Measurements from ENCODE around the gene DDIT3.
A peak's percentile ranks its signal among the peaks of the same experiment; 100 is the strongest.

Gene DDIT3

DNA sequence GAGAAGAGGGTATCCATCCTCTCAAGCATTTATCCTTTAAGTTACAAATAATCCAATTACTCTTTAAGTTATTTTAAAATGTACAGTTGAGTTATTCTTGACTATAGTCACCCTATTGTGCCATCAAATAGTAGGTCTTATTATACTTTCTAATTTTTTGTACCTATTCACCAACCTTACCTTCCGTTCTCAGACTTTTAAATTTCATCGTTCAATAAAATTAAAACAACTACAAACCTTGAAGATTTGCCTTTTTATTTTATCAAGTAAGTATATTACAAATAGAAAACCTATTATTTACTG, 27.6 kb upstream of the DDIT3 start:
- Histone ChIP-seq H3K27me3 (ENCODE audit: control insufficient read depth in 5 of 5, insufficient read depth in 4 of 5, low read length in 5 of 5) (peaks cover 17 to 32% (median 28%) of the 10 kb centered on the region in 5 donors), H3K4me3 (ENCODE audit: low read depth in 1 of 5, low read length in 5 of 5) (no peak overlapping the region), H3K4me1 (ENCODE audit: control insufficient read depth in 5 of 5, insufficient read depth in 5 of 5, low read length in 5 of 5) (peaks cover 7 to 39% (median 32%) of the 10 kb centered on the region in 5 donors), H3K27ac (ENCODE audit: low read depth, low read length) (no peak overlapping the region), H3K9me3 (ENCODE audit: control insufficient read depth in 5 of 5, low read length in 5 of 5) (no peaks in the 10 kb centered on the region), H3K36me3 (ENCODE audit: control insufficient read depth in 5 of 5, insufficient read depth in 5 of 5, low read length in 5 of 5) (peaks cover 0 to 2% (median 0%) of the 10 kb centered on the region in 5 donors), H3K9ac (ENCODE audit: low read length in 5 of 5) (no peak overlapping the region)

GRCh38 chr12:57547288-57548012, 27.1 kb upstream of the DDIT3 start:
- no peaks in the 10 kb centered on the region for H3K9me3 ChIP-seq (ENCODE audit: control insufficient read depth in 5 of 5, low read length in 5 of 5)
- peaks cover 0 to 3% (median 2%) of the 10 kb centered on the region in 5 donors for H3K36me3 ChIP-seq (ENCODE audit: control insufficient read depth in 5 of 5, insufficient read depth in 5 of 5, low read length in 5 of 5)
- H3K27me3 ChIP-seq (ENCODE audit: control insufficient read depth in 5 of 5, insufficient read depth in 4 of 5, low read length in 5 of 5): peaks cover 17 to 29% (median 25%) of the 10 kb centered on the region in 5 donors
- peak overlapping the region in 4 of 5 donors; percentile 43 to 91 (median 90) for H3K9ac ChIP-seq (ENCODE audit: low read length in 5 of 5)
- peaks cover 7 to 39% (median 32%) of the 10 kb centered on the region in 5 donors for H3K4me1 ChIP-seq (ENCODE audit: control insufficient read depth in 5 of 5, insufficient read depth in 5 of 5, low read length in 5 of 5)
- peak overlapping the region; percentile 28 to 90 (median 86) for H3K4me3 ChIP-seq (ENCODE audit: low read depth in 1 of 5, low read length in 5 of 5)
- H3K27ac ChIP-seq (ENCODE audit: low read depth, low read length): peak overlapping the region; percentile 72

GRCh38 chr12:57546438-57547287, 26.3 kb upstream of the DDIT3 start, which contains the start of gene DCTN2:
Gene DCTN2 (minus strand): TSS chr12:57547192. CDS start chr12:57547063, 129 bp downstream.
- Histone ChIP-seq H3K36me3 (ENCODE audit: control insufficient read depth in 5 of 5, insufficient read depth in 5 of 5, low read length in 5 of 5) (peaks cover 0 to 7% (median 4%) of the 10 kb centered on the region in 5 donors), H3K4me3 (ENCODE audit: low read depth in 1 of 5, low read length in 5 of 5) (peak within 1 kb of the TSS; percentile 83 to 90 (median 87)), H3K27me3 (ENCODE audit: control insufficient read depth in 5 of 5, insufficient read depth in 4 of 5, low read length in 5 of 5) (peaks cover 17 to 26% (median 22%) of the 10 kb centered on the region in 5 donors), H3K9me3 (ENCODE audit: control insufficient read depth in 5 of 5, low read length in 5 of 5) (no peaks in the 10 kb centered on the region), H3K4me1 (ENCODE audit: control insufficient read depth in 5 of 5, insufficient read depth in 5 of 5, low read length in 5 of 5) (peaks cover 7 to 39% (median 32%) of the 10 kb centered on the region in 5 donors), H3K27ac (ENCODE audit: low read depth, low read length) (peak within 1 kb of the TSS; percentile 72), H3K9ac (ENCODE audit: low read length in 5 of 5) (peak within 1 kb of the TSS; percentile 84 to 96 (median 90))

DNA sequence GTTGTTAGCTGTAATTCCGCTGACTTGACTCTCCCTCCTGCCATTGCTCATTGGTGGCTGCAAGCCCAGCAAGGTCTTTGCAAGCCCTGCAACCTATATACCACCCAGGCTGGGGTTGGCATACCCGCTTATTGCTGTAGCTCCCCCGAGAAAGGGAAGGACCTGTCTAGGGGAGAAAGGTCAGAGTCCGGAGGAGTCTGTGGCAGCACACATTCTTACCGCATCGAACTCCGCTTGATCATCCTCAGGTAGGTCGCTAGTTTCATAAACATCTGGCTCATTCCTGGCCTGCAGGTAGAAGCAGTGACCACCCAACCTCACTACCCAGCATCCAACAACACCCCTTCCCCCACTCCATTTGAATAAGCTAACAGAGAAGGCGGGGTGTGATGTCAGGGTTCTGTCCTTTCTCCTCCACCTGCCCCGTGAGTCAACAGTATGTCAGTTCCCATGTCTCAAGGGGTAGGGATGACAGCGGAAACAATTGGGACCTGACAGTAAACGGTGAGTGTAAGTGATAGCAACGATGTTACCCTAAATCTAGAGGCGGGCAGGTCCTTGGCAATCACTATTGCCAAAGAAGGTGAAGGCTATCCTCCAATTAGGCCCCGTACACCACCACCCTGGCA, 25.6 kb upstream of the DDIT3 start:
- H3K4me1 ChIP-seq (ENCODE audit: control insufficient read depth in 5 of 5, insufficient read depth in 5 of 5, low read length in 5 of 5): peaks cover 7 to 39% (median 32%) of the 10 kb centered on the region in 5 donors

DNA sequence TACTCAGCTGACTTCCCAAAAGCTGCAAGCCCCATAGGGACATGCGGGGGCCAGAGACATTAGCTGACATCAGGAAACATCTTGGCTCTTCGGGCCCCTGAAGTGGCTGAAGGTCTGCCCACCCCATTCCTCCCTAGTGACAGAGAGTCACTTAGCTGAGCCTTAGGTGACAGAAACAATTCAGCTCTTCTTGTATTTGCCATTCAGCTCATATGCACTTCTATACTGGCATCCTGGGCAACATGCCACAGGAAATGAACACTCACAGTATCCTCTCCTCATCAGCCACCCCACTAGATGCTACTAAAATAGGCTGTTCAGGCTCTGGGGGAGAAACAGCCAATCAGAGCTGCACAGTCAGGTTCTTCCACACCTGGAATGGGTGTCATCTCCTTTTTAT, 23.3 kb upstream of the DDIT3 start:
- Histone ChIP-seq H3K27me3 (ENCODE audit: control insufficient read depth in 5 of 5, insufficient read depth in 4 of 5, low read length in 5 of 5) (peaks cover 0 to 2% (median 0%) of the 10 kb centered on the region in 5 donors), H3K4me3 (ENCODE audit: low read depth in 1 of 5, low read length in 5 of 5) (no peak overlapping the region), H3K4me1 (ENCODE audit: control insufficient read depth in 5 of 5, insufficient read depth in 5 of 5, low read length in 5 of 5) (peaks cover 7 to 34% (median 25%) of the 10 kb centered on the region in 5 donors), H3K27ac (ENCODE audit: low read depth, low read length) (no peak overlapping the region), H3K9me3 (ENCODE audit: control insufficient read depth in 5 of 5, low read length in 5 of 5) (no peaks in the 10 kb centered on the region), H3K9ac (ENCODE audit: low read length in 5 of 5) (peak overlapping the region in 2 of 5 donors; percentile 14 to 25), H3K36me3 (ENCODE audit: control insufficient read depth in 5 of 5, insufficient read depth in 5 of 5, low read length in 5 of 5) (peaks cover 0 to 36% (median 22%) of the 10 kb centered on the region in 5 donors)

More for the DNA sequence above, 25.6 kb upstream of the DDIT3 start:
- peaks cover 17 to 25% (median 20%) of the 10 kb centered on the region in 5 donors for H3K27me3 ChIP-seq (ENCODE audit: control insufficient read depth in 5 of 5, insufficient read depth in 4 of 5, low read length in 5 of 5)
- H3K4me3 ChIP-seq (ENCODE audit: low read depth in 1 of 5, low read length in 5 of 5): peak overlapping the region; percentile 83 to 90 (median 87)
- H3K27ac ChIP-seq (ENCODE audit: low read depth, low read length): peak overlapping the region; percentile 72
- no peaks in the 10 kb centered on the region for H3K9me3 ChIP-seq (ENCODE audit: control insufficient read depth in 5 of 5, low read length in 5 of 5)
- peaks cover 0 to 14% (median 10%) of the 10 kb centered on the region in 5 donors for H3K36me3 ChIP-seq (ENCODE audit: control insufficient read depth in 5 of 5, insufficient read depth in 5 of 5, low read length in 5 of 5)
- peak overlapping the region; percentile 84 to 96 (median 90) for H3K9ac ChIP-seq (ENCODE audit: low read length in 5 of 5)

DNA sequence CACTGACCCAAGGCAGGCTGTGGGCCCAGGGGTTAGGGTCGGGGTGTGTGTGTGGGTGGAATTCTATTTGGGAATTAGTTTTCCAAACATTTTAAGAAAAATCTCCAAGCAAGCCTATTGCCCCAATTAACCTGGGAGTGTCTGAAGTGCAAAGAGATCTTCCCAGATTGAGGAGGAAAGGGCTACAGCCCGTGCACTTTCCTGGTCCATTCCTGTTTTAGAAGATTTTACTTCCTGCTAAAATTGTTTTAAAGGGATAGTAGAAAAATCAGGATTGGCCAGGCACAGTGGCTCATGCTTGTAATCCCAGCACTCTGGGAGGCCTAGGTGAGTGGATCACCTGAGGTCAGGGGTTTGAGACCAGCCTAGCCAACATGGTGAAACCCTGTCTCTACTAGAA, 21.4 kb upstream of the DDIT3 start:
- peaks cover 0 to 50% (median 31%) of the 10 kb centered on the region in 5 donors for H3K36me3 ChIP-seq (ENCODE audit: control insufficient read depth in 5 of 5, insufficient read depth in 5 of 5, low read length in 5 of 5)
- no peaks in the 10 kb centered on the region for H3K27me3 ChIP-seq (ENCODE audit: control insufficient read depth in 5 of 5, insufficient read depth in 4 of 5, low read length in 5 of 5)
- no peak overlapping the region for H3K27ac ChIP-seq (ENCODE audit: low read depth, low read length)

GRCh38 chr12:57541001-57541400, 20.7 kb upstream of the DDIT3 start:
- H3K4me3 ChIP-seq (ENCODE audit: low read depth in 1 of 5, low read length in 5 of 5): no peak overlapping the region
- H3K27me3 ChIP-seq (ENCODE audit: control insufficient read depth in 5 of 5, insufficient read depth in 4 of 5, low read length in 5 of 5): no peaks in the 10 kb centered on the region
- no peak overlapping the region for H3K27ac ChIP-seq (ENCODE audit: low read depth, low read length)
- peaks cover 2 to 28% (median 15%) of the 10 kb centered on the region in 5 donors for H3K4me1 ChIP-seq (ENCODE audit: control insufficient read depth in 5 of 5, insufficient read depth in 5 of 5, low read length in 5 of 5)
- H3K36me3 ChIP-seq (ENCODE audit: control insufficient read depth in 5 of 5, insufficient read depth in 5 of 5, low read length in 5 of 5): peaks cover 0 to 50% (median 31%) of the 10 kb centered on the region in 5 donors
- H3K9ac ChIP-seq (ENCODE audit: low read length in 5 of 5): no peak overlapping the region
- H3K9me3 ChIP-seq (ENCODE audit: control insufficient read depth in 5 of 5, low read length in 5 of 5): no peaks in the 10 kb centered on the region

More for the DNA sequence above, 21.4 kb upstream of the DDIT3 start:
- peaks cover 7 to 34% (median 22%) of the 10 kb centered on the region in 5 donors for H3K4me1 ChIP-seq (ENCODE audit: control insufficient read depth in 5 of 5, insufficient read depth in 5 of 5, low read length in 5 of 5)
- H3K4me3 ChIP-seq (ENCODE audit: low read depth in 1 of 5, low read length in 5 of 5): no peak overlapping the region
- H3K9ac ChIP-seq (ENCODE audit: low read length in 5 of 5): no peak overlapping the region
- H3K9me3 ChIP-seq (ENCODE audit: control insufficient read depth in 5 of 5, low read length in 5 of 5): no peaks in the 10 kb centered on the region

DNA sequence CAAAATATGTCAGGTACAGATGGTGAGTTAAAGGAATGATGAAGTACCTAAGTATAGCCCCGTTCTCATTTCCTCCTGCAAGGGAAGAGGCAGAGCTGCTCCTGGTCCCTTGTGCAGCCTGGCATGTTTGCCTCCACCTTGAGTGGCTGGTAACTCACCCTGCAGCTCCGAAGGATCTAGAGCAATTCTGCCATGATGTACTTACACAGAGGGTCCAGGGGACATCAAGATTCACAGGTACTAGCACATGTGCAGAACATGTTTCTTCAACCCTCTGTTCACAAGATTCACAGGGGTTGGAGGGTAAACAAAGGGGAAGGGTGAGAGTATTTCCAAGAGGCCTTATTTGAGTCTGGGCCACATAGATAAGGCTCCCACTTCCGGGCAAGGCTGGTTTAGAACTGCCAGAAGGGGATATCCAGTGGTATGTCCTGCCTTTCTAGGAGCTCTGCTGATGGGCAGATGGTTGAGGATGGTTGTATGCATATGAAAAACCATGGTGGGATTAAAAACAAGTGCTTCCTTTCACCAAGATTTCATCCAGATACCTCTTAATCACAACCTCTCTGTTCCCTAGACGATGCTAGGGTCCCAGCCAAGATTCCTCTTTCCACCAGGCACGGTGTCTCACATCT, 18.9 kb upstream of the DDIT3 start:
- H3K4me1 ChIP-seq (ENCODE audit: control insufficient read depth in 5 of 5, insufficient read depth in 5 of 5, low read length in 5 of 5): peaks cover 0 to 13% (median 5%) of the 10 kb centered on the region in 5 donors

GRCh38 chr12:57536597-57536942, 16.3 kb upstream of the DDIT3 start:
- H3K9ac ChIP-seq (ENCODE audit: low read length in 5 of 5): no peak overlapping the region
- peaks cover 7 to 83% (median 64%) of the 10 kb centered on the region in 5 donors for H3K36me3 ChIP-seq (ENCODE audit: control insufficient read depth in 5 of 5, insufficient read depth in 5 of 5, low read length in 5 of 5)
- H3K4me3 ChIP-seq (ENCODE audit: low read depth in 1 of 5, low read length in 5 of 5): no peak overlapping the region
- H3K9me3 ChIP-seq (ENCODE audit: control insufficient read depth in 5 of 5, low read length in 5 of 5): no peaks in the 10 kb centered on the region
- no peaks in the 10 kb centered on the region for H3K27me3 ChIP-seq (ENCODE audit: control insufficient read depth in 5 of 5, insufficient read depth in 4 of 5, low read length in 5 of 5)
- peaks cover 0 to 8% (median 0%) of the 10 kb centered on the region in 5 donors for H3K4me1 ChIP-seq (ENCODE audit: control insufficient read depth in 5 of 5, insufficient read depth in 5 of 5, low read length in 5 of 5)
- no peak overlapping the region for H3K27ac ChIP-seq (ENCODE audit: low read depth, low read length)

More for the DNA sequence above, 18.9 kb upstream of the DDIT3 start:
- H3K27ac ChIP-seq (ENCODE audit: low read depth, low read length): no peak overlapping the region
- no peak overlapping the region for H3K4me3 ChIP-seq (ENCODE audit: low read depth in 1 of 5, low read length in 5 of 5)
- H3K9ac ChIP-seq (ENCODE audit: low read length in 5 of 5): peak overlapping the region in 1 of 5 donors; percentile 14
- H3K36me3 ChIP-seq (ENCODE audit: control insufficient read depth in 5 of 5, insufficient read depth in 5 of 5, low read length in 5 of 5): peaks cover 0 to 65% (median 46%) of the 10 kb centered on the region in 5 donors
- H3K27me3 ChIP-seq (ENCODE audit: control insufficient read depth in 5 of 5, insufficient read depth in 4 of 5, low read length in 5 of 5): no peaks in the 10 kb centered on the region
- H3K9me3 ChIP-seq (ENCODE audit: control insufficient read depth in 5 of 5, low read length in 5 of 5): no peaks in the 10 kb centered on the region
